Measurements from ENCODE around the gene NCF4.

NCF4 gene

DNA sequence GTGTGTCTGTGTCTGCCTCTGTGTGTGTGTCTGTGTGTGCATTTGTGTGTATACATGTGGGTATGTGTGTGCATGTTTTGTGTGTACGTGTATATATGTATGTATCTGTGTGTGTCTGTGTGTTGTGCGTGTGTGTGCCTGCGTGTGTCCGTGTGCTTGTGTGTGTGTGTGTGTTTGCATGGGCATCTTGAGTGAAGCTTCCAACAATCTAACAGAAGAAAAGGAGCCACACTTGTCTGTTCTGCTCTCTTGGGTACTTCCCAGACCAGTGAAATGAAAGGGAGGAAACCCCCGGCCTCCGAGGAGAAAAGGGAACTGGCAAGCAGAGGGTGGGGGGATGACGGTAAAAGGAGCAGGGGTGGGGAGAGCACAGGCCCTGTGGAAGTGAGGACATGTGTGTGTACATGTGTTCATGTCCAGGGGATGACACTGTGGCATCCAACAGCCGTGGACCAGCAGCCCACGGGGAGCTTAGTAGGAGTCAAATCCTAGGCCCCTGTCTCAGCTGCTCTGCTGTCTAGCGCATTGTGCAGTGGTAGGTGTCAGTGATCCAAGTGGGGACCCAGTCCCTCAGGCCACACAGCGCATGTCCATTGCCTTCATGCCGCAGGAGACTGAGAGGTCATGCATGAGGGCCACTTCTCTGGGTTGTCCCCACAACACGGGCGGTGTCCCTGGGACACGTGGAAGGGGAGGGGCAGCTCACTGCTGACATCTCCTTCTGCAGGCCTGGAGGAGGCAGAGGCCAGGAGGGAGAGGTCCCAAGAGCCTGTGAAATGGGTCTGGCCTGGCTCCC, 60.7 kb downstream of the NCF4 start:
- no peak for DNase-seq (ENCODE audit: low spot score)

- no peak for DNase-seq (ENCODE audit: low spot score)
Observed at GRCh38 chr22:36922105-36922608, 61.4 kb downstream of the NCF4 start.

DNA sequence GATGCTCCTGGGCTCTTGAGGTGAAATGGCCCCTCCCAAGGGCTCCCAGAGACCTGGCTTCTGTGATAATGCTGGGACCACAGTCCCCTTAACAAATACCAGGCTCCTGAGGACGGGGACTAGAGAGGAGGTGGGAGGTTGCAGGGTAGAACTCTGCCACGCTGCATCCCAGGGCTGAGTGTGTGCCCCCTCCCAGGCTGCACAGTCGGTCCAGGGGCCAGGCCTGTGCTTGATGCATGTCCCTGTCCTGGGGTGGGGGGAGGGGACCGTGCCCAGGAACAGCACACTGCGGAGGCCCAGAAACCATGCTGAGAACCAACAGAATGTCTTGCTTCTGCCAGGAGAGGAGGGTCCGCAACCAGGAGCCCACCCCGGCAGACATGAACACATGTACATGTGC, 61.9 kb downstream of the NCF4 start:
- no peak for DNase-seq (ENCODE audit: low spot score)

- no peak for DNase-seq (ENCODE audit: low spot score)
Observed at GRCh38 chr22:36923131-36923788, 62.5 kb downstream of the NCF4 start.

GRCh38 chr22:36924151-36924698, 63.4 kb downstream of the NCF4 start:
- no peak for DNase-seq (ENCODE audit: low spot score)

GRCh38 chr22:36925388-36926290, 64.8 kb downstream of the NCF4 start:
- no peak for DNase-seq (ENCODE audit: low spot score)

- DNase-seq (ENCODE audit: low spot score) = no peak
Observed at GRCh38 chr22:36926309-36926708, 65.5 kb downstream of the NCF4 start.

DNA sequence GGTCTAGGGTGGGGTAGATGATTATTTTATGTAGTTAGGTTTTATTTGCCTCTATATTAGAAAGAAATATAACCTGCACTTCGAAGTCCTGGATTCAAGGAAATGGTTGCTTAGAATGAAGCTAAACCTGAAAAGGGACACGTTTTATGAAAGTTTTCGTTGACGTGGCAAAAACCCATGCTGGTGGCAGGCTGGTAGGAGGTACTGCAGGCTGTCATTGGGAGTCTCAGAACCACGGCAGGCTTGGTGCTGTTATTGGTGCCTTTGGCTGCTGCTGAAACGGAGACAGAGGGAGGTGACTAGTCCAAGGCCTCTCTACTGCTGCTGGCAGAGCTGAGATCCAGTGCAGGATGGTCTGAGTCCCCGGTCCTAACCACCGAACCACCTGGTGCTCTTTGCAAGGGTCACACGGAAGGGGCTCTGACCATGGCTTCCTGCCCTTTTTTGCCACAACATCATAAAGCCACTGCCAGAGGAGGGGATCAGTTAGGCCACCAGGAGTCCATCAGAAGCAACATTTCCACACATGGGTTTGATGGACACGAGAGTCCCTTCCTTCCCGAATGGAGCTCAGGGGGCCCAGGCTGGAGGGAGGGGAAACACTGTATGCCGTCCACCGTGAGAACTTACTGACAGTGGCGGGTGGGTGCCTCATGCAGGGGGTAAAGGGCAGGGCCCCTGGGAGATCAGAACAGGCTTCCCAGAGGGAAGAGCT, 66.1 kb downstream of the NCF4 start:
- DNase-seq (ENCODE audit: low spot score) = no peak

Data from SK-N-DZ (cell line).